ENCODE measurements around the gene SPATA3. TPM values are rescaled to one million over a fixed set of nuclear protein-coding genes. Genes with fewer than 3 reads are reported as not detected.
"Not testable (repeated sequence)": the region's sequence is repeated elsewhere in the genome, so short reads cannot be mapped to it uniquely, and the experiment has no call there.

SPATA3 gene
- total RNA-seq, 1 donor from 2014 or later = not detected

- no peak for DNase-seq (ENCODE audit: extremely low spot score in 2 of 2)
- intact Hi-C loops (cut with DNase I) = no loop called here
- Histone ChIP-seq H3K27me3 (no peaks in the 10 kb centered on the region), H3K36me3 (no peaks in the 10 kb centered on the region), H3K4me3 (no peak overlapping the region), H3K27ac (no peak overlapping the region), H3K4me1 (no peaks in the 10 kb centered on the region), H3K9me3 (no peaks in the 10 kb centered on the region)
- TF ChIP-seq POLR2A (IDR thresholded peaks at IDR 0.05) = no peak
- no peak for TF ChIP-seq POLR2AphosphoS5 (IDR thresholded peaks at IDR 0.05; ENCODE audit: insufficient read depth in 1 of 2, low read depth in 1 of 2)
- TF ChIP-seq CTCF (IDR thresholded peaks at IDR 0.05) = no peak
Observed at GRCh38 chr2:231001036-231001435, 5.1 kb downstream of the SPATA3 start.

GRCh38 chr2:231001921-231002320 is 6.0 kb downstream of the SPATA3 start:
- Histone ChIP-seq H3K27me3 (no peaks in the 10 kb centered on the region), H3K4me1 (no peaks in the 10 kb centered on the region), H3K36me3 (no peaks in the 10 kb centered on the region), H3K4me3 (no peak overlapping the region), H3K9me3 (no peaks in the 10 kb centered on the region), H3K27ac (no peak overlapping the region)
- intact Hi-C loops (cut with DNase I) = no loop called here
- no peak for DNase-seq (ENCODE audit: extremely low spot score in 2 of 2)
- TF ChIP-seq POLR2AphosphoS5 (IDR thresholded peaks at IDR 0.05; ENCODE audit: insufficient read depth in 1 of 2, low read depth in 1 of 2) (no peak), POLR2A (IDR thresholded peaks at IDR 0.05) (no peak), CTCF (IDR thresholded peaks at IDR 0.05) (no peak)

GRCh38 chr2:231002641-231003040 is 6.7 kb downstream of the SPATA3 start:
- no peaks in the 10 kb centered on the region for H3K9me3 ChIP-seq
- H3K4me3 ChIP-seq = no peak overlapping the region
- intact Hi-C loops (cut with DNase I) = no loop called here
- DNase-seq (ENCODE audit: extremely low spot score in 2 of 2) = no peak
- no peaks in the 10 kb centered on the region for H3K4me1 ChIP-seq
- H3K27me3 ChIP-seq = no peaks in the 10 kb centered on the region
- TF ChIP-seq POLR2AphosphoS5 (IDR thresholded peaks at IDR 0.05; ENCODE audit: insufficient read depth in 1 of 2, low read depth in 1 of 2) (no peak), CTCF (IDR thresholded peaks at IDR 0.05) (no peak), POLR2A (IDR thresholded peaks at IDR 0.05) (no peak)
- H3K27ac ChIP-seq = no peak overlapping the region
- no peaks in the 10 kb centered on the region for H3K36me3 ChIP-seq

- no peaks in the 10 kb centered on the region for H3K4me1 ChIP-seq
- no peaks in the 10 kb centered on the region for H3K27me3 ChIP-seq
- H3K9me3 ChIP-seq = no peaks in the 10 kb centered on the region
- H3K36me3 ChIP-seq = no peaks in the 10 kb centered on the region
- intact Hi-C loops (cut with DNase I) = no loop called here
- no peak for TF ChIP-seq CTCF (IDR thresholded peaks at IDR 0.05)
- TF ChIP-seq POLR2AphosphoS5 (IDR thresholded peaks at IDR 0.05; ENCODE audit: insufficient read depth in 1 of 2, low read depth in 1 of 2) = no peak
- no peak for TF ChIP-seq POLR2A (IDR thresholded peaks at IDR 0.05)
- H3K4me3 ChIP-seq = no peak overlapping the region
- no peak overlapping the region for H3K27ac ChIP-seq
- no peak for DNase-seq (ENCODE audit: extremely low spot score in 2 of 2)
Observed at GRCh38 chr2:231003186-231003585, 7.3 kb downstream of the SPATA3 start.

- H3K27me3 ChIP-seq; H3K9me3 ChIP-seq; intact Hi-C loops (cut with DNase I); H3K27ac ChIP-seq; H3K4me1 ChIP-seq; H3K4me3 ChIP-seq; H3K36me3 ChIP-seq; DNase-seq (ENCODE audit: extremely low spot score in 2 of 2): not testable (repeated sequence)
Observed at GRCh38 chr2:231004930-231005329, 9.0 kb downstream of the SPATA3 start.
